MM.1S (cell line): ENCODE data around the gene VSTM4.

Experiments
- DNase-seq: peaks from one replicate; pipeline ENCODE4 v3.0.0-alpha.2; 2015
- H2AFZ ChIP-seq: fragments of 300-600 bp; sonication (generic); 2 replicates; pipeline ENCODE4 v1.6.0; 2016; ENCODE audit warnings: antibody characterized with exemption, low read length
- H3F3A ChIP-seq: fragments of 300-600 bp; sonication (generic); 2 replicates; pipeline ENCODE4 v1.6.1; 2016; ENCODE audit warnings: mild to moderate bottlenecking, antibody characterized with exemption, low read length, moderate library complexity, mixed read lengths; ENCODE audit not compliant: insufficient read depth
- H3K27ac ChIP-seq: fragments of 300-600 bp; sonication (generic); 2 replicates; pipeline ENCODE4 v1.5.1; 2016; ENCODE audit warnings: mild to moderate bottlenecking, low read length
- H3K27me3 ChIP-seq: fragments of 300-600 bp; sonication (generic); replicated peaks from 2 replicates; pipeline ENCODE4 v1.6.0; 2016; ENCODE audit warnings: low read length; ENCODE audit not compliant: insufficient read depth
- H3K36me3 ChIP-seq: fragments of 300-600 bp; sonication (generic); replicated peaks from 2 replicates; pipeline ENCODE4 v1.6.1; 2016; ENCODE audit warnings: mild to moderate bottlenecking, low read length, mixed read lengths; ENCODE audit not compliant: insufficient read depth
- H3K4me1 ChIP-seq: fragments of 300-600 bp; sonication (generic); 2 replicates; pipeline ENCODE4 v1.6.1; 2016; ENCODE audit warnings: low read length, mixed read lengths
- H3K4me2 ChIP-seq: fragments of 300-600 bp; sonication (generic); 2 replicates; pipeline ENCODE4 v1.6.0; 2016; ENCODE audit warnings: low read depth, low read length
- H3K4me3 ChIP-seq: fragments of 300-600 bp; sonication (generic); 2 replicates; pipeline ENCODE4 v1.5.1; 2016; ENCODE audit warnings: low read length, mixed read lengths
- H3K79me2 ChIP-seq: fragments of 300-600 bp; sonication (generic); 2 replicates; pipeline ENCODE4 v1.6.1; 2016; ENCODE audit warnings: mixed run types, low read length, mixed read lengths
- H3K9ac ChIP-seq: fragments of 300-600 bp; sonication (generic); 2 replicates; pipeline ENCODE4 v1.6.1; 2016; ENCODE audit warnings: low read length, mixed read lengths
- H3K9me2 ChIP-seq: fragments of 300-600 bp; sonication (generic); replicated peaks from 2 replicates; pipeline ENCODE4 v1.6.1; 2016; ENCODE audit warnings: mild to moderate bottlenecking, low read length, mixed read lengths; ENCODE audit not compliant: insufficient read depth
- H3K9me3 ChIP-seq: fragments of 300-600 bp; sonication (generic); replicated peaks from 2 replicates; pipeline ENCODE4 v1.6.1; 2016; ENCODE audit warnings: mild to moderate bottlenecking, low read length, mixed read lengths; ENCODE audit not compliant: insufficient read depth
- H4K20me1 ChIP-seq: fragments of 300-600 bp; sonication (generic); 2 replicates; pipeline ENCODE4 v1.6.1; 2016; ENCODE audit warnings: mild to moderate bottlenecking, low read length, moderate library complexity, mixed read lengths; ENCODE audit not compliant: insufficient read depth
- CTCF ChIP-seq: fragments of 300-600 bp; sonication (generic); IDR thresholded peaks from 2 replicates; pipeline ENCODE4 v1.5.1; 2016; ENCODE audit warnings: antibody characterized with exemption, low read length, mixed read lengths
- EZH2 ChIP-seq: fragments of 300-600 bp; sonication (generic); optimal IDR thresholded peaks from 2 replicates; pipeline ENCODE3; 2017; ENCODE audit warnings: low read depth, mild to moderate bottlenecking, antibody characterized with exemption, low read length, mixed read lengths
- EZH2phosphoT487 ChIP-seq: fragments of 300-600 bp; sonication (generic); IDR thresholded peaks from 2 replicates; pipeline ENCODE4 v1.6.1; 2018; ENCODE audit warnings: antibody characterized with exemption, low read length

The VSTM4 gene

GRCh38 chr10:48983648-48984351 lies 131.5 kb downstream of the VSTM4 start:
- H3K4me1 ChIP-seq = no peaks in the 10 kb centered on the region
- H3K4me3 ChIP-seq = no peak overlapping the region
- no peaks in the 10 kb centered on the region for H3K9me3 ChIP-seq
- H3K9me2 ChIP-seq = no peaks in the 10 kb centered on the region
- H4K20me1 ChIP-seq = no peaks in the 10 kb centered on the region
- no peak overlapping the region for H3K4me2 ChIP-seq
- H3K9ac ChIP-seq = no peak overlapping the region
- H3K27me3 ChIP-seq = no peaks in the 10 kb centered on the region
- TF ChIP-seq CTCF (no peak), EZH2 (no peak), EZH2phosphoT487 (no peak)
- no peaks in the 10 kb centered on the region for H3K79me2 ChIP-seq
- DNase-seq = no peak
- no peak overlapping the region; the same call in 1 of the 2 replicates for H2AFZ ChIP-seq
- no peaks in the 10 kb centered on the region for H3F3A ChIP-seq
- H3K27ac ChIP-seq = no peak overlapping the region
- no peaks in the 10 kb centered on the region for H3K36me3 ChIP-seq

DNA sequence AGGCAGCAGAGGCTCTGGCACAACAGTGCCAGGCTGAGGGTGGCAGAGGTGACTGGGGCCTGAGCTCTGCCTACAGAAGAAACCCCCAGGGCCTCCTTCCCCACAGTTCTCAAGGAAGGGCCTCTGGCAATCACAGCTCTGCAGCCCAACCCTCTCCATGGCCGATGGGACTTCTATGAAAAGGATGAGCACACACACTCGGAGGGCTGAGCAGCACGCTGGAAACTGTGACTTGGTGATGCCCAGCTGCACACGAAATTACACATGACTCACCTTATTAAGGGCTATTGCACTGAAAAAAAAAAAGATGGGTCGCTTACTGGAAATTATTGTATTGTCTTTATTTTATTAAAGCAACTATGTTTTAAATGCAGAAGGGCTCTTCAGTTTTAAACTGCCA lies 132.7 kb downstream of the VSTM4 start:
- H3F3A ChIP-seq = no peaks in the 10 kb centered on the region
- no peaks in the 10 kb centered on the region for H3K9me3 ChIP-seq
- no peaks in the 10 kb centered on the region for H4K20me1 ChIP-seq
- no peak overlapping the region for H3K27ac ChIP-seq
- H3K4me2 ChIP-seq = no peak overlapping the region
- H3K4me3 ChIP-seq = no peak overlapping the region
- no peaks in the 10 kb centered on the region for H3K36me3 ChIP-seq
- no peaks in the 10 kb centered on the region for H3K79me2 ChIP-seq
- no peaks in the 10 kb centered on the region for H3K27me3 ChIP-seq
- DNase-seq = no peak
- H3K9ac ChIP-seq = no peak overlapping the region
- H2AFZ ChIP-seq = no peak overlapping the region
- no peaks in the 10 kb centered on the region for H3K9me2 ChIP-seq
- TF ChIP-seq EZH2 (no peak), EZH2phosphoT487 (no peak), CTCF (no peak)
- no peaks in the 10 kb centered on the region for H3K4me1 ChIP-seq

DNA sequence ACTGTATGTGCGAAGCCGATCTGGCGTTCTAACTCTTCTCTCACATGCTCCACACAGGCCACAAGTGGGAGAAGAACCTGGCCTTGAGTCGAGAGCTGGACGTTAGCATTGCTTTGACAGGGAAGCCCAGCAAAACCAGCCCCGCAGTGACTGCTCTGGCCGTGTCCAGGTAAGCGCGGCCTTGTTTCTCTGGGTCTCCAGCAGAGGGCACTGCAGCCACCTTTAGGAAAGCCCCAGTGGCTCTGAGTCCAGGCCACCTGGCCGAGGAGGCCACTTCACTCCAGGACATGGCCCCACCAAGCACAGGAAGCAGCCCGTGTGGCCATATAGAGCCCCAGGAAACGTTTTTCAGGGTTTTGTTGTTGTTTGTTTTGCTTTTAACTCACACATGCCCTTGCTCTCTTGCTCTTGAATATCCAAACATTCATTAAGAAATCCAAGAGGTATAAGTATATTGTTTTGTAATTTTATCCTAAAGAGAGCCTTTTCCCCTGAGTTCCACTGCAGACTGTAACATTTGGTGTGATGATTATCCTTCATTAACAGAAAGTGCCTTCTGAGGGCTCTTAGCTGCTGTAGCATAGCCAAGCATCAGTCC lies 133.9 kb downstream of the VSTM4 start:
- peak; percentile 59 for DNase-seq
- H3K36me3 ChIP-seq = no peaks in the 10 kb centered on the region

More for the DNA sequence above, 133.9 kb downstream of the VSTM4 start:
- Histone ChIP-seq H3K9me2 (no peaks in the 10 kb centered on the region), H2AFZ (no peak overlapping the region; the same call in 1 of the 2 replicates), H3K9ac (no peak overlapping the region), H4K20me1 (no peaks in the 10 kb centered on the region), H3K9me3 (no peaks in the 10 kb centered on the region), H3F3A (no peaks in the 10 kb centered on the region), H3K4me1 (no peaks in the 10 kb centered on the region), H3K27me3 (no peaks in the 10 kb centered on the region), H3K79me2 (no peaks in the 10 kb centered on the region), H3K4me3 (no peak overlapping the region), H3K27ac (no peak overlapping the region), H3K4me2 (no peak overlapping the region)
- TF ChIP-seq EZH2 (no peak), CTCF (peak; percentile 91)
